GOT3 (cell line): ENCODE measurements around the gene NR6A1.
A peak's percentile ranks its signal among the peaks of the same experiment; 100 is the strongest.

Experiments used
- DNase-seq: peaks from one replicate; lab custom pipeline; 2025; ENCODE audit warnings: mixed read lengths; lab: John Stamatoyannopoulos, UW

Gene NR6A1

DNA sequence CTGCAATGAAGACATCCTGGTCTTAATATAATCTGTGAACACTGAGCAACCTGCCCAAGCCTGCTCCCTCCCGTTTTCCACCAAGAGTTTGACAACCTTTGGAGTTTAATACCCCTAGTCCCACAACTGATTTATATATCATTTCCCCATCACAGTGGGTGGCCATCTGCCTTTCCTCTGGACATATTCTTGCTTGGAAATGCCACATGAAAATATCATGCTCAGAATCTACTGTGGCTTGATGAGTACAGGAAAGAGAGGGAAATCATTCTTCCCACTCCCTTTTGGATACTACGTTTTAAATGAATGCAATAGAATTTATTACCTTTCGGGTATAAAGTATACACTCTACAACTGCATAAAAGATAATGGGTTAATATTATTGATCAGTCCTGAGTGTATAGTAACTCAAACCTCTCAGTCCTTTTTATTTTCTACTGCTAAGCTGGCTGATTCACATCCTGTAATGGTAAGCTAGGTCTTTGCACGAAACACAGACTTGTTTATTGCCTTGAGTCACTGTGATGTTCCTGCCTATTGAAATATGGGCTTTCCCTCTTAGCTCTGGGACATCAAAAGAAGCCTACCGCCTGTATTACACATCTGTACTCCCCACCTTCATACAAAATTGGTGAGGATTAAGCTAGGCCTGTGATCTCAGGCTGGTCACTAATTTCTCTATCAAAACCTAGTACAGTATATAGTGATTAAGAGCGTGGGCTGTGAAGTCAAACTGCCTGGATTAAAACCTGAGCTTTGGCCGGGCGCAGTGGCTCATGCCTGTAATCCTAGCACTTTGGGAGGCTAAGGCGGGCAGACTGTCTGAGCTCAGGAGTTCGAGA, 196.4 kb downstream of the NR6A1 start:
- DNase-seq = no peak

- DNase-seq = no peak
Measured at GRCh38 chr9:124570942-124571666, 200.0 kb downstream of the NR6A1 start.

- no peak for DNase-seq
Measured at GRCh38 chr9:124569942-124570341, 201.2 kb downstream of the NR6A1 start.

DNA sequence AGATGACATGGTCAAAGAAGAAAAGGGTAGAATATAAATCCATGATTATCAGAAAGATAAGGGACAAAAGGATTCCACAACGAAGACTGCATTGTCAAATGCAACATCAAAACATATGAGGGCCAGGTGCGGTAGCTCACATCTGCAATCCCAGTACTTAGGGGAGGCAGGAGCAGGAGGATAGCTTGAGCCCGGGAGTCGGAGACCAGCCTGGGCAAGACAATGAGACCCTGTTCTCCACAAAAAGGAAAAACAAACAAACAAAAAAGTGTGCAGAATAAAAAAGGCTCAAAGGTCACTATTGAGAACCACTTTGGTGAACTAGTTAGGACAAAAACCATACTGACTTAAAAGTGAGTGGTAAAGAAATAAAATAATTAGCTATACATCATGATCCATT, 203.7 kb downstream of the NR6A1 start:
- no peak for DNase-seq

- no peak for DNase-seq
Measured at GRCh38 chr9:124562328-124562727, 208.8 kb downstream of the NR6A1 start.

- DNase-seq = no peak
Measured at GRCh38 chr9:124559871-124560270, 211.2 kb downstream of the NR6A1 start.

DNA sequence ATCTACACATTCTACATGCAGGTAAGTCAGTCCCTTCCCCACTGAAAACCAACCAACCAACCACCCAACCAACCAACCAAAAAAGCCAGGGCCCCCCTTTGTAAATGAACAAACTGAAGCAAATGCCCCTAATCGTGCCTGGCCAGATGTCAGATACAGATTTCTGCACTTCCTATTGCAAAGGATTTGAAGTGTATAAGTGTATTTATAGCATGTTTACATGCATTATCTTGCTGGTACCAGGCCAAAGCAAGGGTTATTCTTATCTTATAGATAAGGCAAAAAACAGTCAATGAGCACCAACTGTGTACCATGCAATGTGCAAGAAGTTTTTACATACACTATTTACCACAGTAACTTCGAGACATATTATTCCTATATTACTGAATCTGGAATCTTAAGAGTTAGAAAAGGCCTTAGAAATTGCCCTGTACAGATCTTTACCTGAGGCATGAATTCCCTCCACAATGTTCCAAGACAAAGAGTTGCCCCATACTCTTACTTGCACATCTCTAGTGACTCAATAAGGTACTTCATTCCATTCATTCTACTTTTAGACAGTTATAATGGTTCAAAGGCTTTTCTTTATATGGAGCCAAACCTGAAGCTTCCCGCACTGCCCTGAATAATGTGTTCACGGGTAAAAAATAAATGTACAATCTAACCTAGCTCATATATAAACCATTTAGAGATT, 212.2 kb downstream of the NR6A1 start:
- DNase-seq = no peak

DNA sequence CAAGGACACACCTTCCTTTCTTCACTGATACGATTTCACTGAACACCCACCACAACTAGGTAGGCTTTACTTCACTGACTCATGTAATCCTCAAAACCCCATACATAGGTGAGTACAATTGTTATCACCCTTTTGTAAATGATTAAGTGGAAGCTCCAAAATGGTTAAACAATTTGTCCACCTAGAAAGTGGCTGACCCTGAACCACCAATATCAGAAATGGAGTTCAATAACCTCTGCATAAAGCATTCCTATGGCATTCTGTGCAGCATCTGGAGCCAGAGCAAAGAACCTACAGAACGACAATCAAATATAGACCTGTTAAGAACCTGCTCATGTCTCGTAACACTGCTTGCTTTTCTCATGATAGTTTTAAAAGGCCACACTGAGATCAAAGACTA, 213.2 kb downstream of the NR6A1 start:
- no peak for DNase-seq

DNA sequence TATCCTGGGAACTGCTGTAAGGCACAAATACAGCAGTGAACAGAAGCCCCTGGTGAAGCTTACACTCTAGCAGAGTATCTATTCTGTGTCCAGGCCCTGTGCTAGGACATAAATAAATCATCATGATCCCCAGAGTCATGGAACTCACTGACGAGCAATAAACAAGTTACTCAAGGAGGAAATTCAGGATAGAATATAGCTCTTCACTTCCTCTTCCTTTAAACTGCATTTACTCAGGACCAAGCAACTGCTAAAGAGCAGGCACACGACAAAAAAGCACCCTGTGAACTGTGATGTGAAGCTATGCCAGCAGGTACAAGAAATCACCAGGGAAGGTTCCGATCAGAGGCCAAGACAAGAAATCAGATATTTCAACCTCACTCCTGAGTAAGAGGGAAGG, 216.1 kb downstream of the NR6A1 start:
- no peak for DNase-seq

DNA sequence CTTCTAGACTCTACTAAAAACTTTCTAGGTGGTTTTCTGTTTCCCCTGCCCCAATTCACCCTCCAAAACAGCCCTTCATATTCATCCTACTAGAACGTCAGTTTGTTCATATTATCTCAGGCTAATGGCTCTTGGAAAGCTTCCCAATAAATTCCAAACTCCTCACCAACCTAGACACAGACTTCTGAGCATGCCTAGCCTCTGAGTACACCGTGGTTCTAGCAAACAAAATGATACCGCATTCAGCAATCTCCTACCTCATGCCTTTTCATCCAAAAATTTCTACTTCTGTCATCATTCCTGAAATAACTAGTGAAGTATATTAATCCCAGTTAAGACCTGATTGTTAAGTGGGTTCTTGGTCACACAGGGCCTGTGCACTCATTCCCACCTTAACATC, 217.4 kb downstream of the NR6A1 start:
- no peak for DNase-seq

- DNase-seq = no peak
Measured at GRCh38 chr9:124552273-124552605, 218.9 kb downstream of the NR6A1 start.

DNA sequence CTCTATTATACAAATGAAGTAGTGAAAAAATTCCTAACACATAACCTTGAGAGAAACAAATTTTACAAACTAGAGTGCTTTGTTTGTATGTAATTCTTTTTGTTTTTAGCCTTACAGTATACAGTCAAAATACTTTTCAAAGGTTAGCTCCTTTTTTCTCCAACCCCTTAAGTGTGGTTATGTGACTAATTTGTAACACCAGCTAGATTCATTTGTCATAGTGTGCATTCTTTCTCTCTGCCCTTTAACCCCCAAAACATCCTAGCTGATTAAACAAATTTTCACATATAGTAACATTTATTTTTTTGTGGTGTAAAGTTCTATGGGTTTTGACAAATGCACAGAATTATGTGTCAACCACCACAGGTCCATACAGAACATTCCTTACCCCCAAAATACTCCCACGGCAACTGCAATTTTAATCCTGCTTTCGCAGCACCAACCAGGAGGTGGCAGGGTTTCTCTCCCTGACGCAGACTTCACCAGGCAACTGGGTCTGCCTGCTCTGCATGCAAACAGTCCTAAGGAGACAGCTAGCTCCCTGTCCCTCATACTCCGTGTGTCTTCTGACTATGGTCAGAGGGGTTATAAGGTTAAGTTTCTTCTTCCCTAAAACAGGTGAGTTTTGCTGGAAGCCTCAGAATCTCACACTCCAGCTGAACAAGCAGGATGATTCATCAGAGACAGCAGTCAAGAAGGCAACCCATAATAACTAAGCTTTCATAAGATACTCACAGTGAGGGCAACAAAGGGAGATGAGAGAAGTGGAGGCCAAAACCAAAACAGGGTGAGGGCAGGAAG, 219.4 kb downstream of the NR6A1 start:
- peak; percentile 1 for DNase-seq

- DNase-seq = no peak
Measured at GRCh38 chr9:124550072-124550471, 221.0 kb downstream of the NR6A1 start.

- DNase-seq = no peak
Measured at GRCh38 chr9:124549016-124549415, 222.1 kb downstream of the NR6A1 start.

DNA sequence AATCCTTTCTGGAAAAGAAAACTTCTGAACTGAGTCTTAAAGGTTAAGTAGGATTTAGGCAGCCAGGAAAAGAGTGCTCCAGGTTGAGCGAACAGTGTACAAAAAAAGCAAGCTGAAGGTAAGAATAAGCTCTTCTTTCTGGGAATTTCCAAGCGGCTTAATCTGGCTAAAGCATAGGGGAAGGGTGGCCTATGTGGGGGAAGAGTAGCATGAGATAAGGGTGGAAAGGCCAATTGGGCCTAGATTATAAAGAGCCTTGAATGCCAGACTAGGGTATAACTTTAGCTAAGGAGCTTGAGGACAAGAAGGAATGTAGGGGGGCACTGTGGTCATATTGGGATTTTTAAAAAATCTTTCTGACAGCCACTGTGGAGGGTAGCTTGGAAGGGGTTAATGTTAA, 226.6 kb downstream of the NR6A1 start:
- DNase-seq = no peak

- DNase-seq = no peak
Measured at GRCh38 chr9:124541824-124542223, 229.3 kb downstream of the NR6A1 start.

- DNase-seq = no peak
Measured at GRCh38 chr9:124537926-124538325, 233.2 kb downstream of the NR6A1 start.

- DNase-seq = no peak
Measured at GRCh38 chr9:124535846-124536245, 235.3 kb downstream of the NR6A1 start.

GRCh38 chr9:124532897-124533296, 238.2 kb downstream of the NR6A1 start:
- no peak for DNase-seq

DNA sequence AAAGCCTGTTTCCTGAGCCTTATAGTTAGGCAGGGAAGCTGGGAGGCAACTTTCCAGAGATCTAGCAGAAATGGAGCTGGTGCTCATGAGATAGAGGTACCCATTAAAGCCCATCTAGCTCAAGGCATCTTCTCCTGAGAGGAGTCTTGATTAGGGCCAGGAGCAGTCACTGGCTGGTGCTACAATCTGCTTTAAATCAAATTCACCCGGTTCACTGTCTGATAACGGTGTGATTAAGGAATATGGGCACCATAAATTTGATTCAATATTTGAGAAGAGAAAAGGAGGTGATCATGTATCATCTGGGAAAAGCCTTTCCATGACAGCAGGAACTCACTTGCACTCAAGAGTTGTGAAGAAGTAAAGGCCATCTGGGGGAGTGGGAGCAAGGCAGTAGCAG, 240.0 kb downstream of the NR6A1 start:
- no peak for DNase-seq

DNA sequence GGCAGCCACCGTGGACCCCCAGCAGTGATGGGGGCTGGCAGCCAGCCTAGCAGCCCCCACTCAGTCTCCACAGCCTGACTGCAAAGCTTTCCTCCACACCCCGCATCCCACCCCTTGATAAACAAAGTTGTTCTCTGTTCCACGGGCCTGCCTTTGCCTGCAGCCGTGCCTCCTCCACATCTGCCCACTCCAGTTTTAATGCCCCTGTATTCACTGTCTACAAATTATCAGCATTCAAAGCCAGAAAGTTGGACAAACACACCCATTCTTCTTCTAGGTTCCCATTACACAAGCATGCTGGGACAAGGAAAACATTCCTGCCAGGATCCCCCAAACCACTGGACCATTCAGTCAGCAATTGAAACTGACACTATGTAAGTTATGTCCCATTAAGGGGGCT, 240.9 kb downstream of the NR6A1 start:
- no peak for DNase-seq

GRCh38 chr9:124527781-124528180, 243.3 kb downstream of the NR6A1 start:
- no peak for DNase-seq
